ENCODE data around the gene TSPY2.
"Not testable (repeated sequence)": the region's sequence is repeated elsewhere in the genome, so short reads cannot be mapped to it uniquely, and the experiment has no call there.

DNA sequence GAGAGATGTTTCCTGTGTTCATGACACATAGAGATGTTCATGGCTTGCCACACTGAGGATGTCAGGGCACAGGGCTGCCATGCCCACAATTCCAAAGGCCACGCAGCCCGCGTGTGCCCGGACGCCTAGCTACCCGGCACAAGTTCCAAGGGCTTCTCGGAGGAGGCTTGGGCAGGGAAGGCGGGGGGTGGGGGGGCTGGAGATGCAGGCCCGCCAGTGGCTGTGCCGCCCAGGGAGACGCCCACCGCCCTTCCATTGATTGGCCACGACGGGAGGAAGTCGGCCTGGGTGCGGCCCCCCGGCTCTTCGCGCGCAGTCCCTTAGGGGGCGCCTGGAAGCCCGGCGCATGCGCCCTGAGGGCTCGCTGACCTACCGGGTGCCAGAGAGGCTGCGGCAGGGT is at the start of gene TSPY2:
- TF ChIP-seq, protein P1, sequence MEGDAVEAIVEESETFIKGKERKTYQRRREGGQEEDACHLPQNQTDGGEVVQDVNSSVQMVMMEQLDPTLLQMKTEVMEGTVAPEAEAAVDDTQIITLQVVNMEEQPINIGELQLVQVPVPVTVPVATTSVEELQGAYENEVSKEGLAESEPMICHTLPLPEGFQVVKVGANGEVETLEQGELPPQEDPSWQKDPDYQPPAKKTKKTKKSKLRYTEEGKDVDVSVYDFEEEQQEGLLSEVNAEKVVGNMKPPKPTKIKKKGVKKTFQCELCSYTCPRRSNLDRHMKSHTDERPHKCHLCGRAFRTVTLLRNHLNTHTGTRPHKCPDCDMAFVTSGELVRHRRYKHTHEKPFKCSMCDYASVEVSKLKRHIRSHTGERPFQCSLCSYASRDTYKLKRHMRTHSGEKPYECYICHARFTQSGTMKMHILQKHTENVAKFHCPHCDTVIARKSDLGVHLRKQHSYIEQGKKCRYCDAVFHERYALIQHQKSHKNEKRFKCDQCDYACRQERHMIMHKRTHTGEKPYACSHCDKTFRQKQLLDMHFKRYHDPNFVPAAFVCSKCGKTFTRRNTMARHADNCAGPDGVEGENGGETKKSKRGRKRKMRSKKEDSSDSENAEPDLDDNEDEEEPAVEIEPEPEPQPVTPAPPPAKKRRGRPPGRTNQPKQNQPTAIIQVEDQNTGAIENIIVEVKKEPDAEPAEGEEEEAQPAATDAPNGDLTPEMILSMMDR (IDR thresholded peaks at IDR 0.05; ENCODE audit: extremely low read depth in 1 of 2, insufficient read depth in 1 of 2, low read depth in 1 of 2, low read length in 2 of 2): not testable (repeated sequence)
- not testable (repeated sequence) for TF ChIP-seq EZH2 (IDR thresholded peaks at IDR 0.05; ENCODE audit: borderline replicate concordance, low read depth, low read length, severe bottlenecking); POLR2AphosphoS5 (IDR thresholded peaks at IDR 0.05; ENCODE audit: insufficient read depth, low read depth, low read length); POLR2A (IDR thresholded peaks at IDR 0.05; ENCODE audit: low read depth, low read length); MAX (IDR thresholded peaks at IDR 0.05; ENCODE audit: insufficient read depth, insufficient read length); JUN (IDR thresholded peaks at IDR 0.05; ENCODE audit: borderline replicate concordance, insufficient read depth, insufficient read length, low read depth); MYC (IDR thresholded peaks at IDR 0.05; ENCODE audit: low read depth, low read length); GATA2 (IDR thresholded peaks at IDR 0.05; ENCODE audit: insufficient read depth, insufficient read length, low read depth, low read length); FOS (IDR thresholded peaks at IDR 0.05; ENCODE audit: borderline replicate concordance, insufficient read depth, low read length)
